ENCODE data around the gene STRADA.
A peak's percentile ranks its signal among the peaks of the same experiment; 100 is the strongest.

STRADA gene

DNA sequence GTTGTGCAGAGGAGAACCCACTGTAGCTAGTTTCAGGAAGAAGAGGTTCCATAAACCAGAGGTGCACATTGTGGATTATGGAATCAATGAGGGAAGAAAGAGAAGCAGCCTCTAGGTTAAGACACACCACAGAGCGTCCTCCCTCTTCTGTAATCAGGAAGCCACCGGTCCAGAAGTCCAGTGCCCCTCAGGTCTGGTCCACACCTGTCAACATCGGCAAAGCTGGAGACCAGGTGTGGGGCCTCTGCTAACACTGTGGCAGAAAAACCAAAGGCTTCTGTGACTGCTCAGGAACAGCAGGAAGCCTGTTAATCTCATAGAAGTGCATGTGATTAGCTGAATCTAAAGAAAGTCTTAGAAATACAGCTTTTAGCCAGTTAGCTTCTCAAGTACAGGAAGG lies 65.0 kb downstream of the STRADA start:
- H3K4me3 ChIP-seq (replicated peaks in 1 of 2; ENCODE audit: low read depth in 2 of 2, low read length in 2 of 2): no peak overlapping the region
- no peak for DNase-seq (ENCODE audit: low read depth in 2 of 2)
- no peak for TF ChIP-seq CTCF (IDR thresholded peaks at IDR 0.05; ENCODE audit: low read depth, low read length)

DNA sequence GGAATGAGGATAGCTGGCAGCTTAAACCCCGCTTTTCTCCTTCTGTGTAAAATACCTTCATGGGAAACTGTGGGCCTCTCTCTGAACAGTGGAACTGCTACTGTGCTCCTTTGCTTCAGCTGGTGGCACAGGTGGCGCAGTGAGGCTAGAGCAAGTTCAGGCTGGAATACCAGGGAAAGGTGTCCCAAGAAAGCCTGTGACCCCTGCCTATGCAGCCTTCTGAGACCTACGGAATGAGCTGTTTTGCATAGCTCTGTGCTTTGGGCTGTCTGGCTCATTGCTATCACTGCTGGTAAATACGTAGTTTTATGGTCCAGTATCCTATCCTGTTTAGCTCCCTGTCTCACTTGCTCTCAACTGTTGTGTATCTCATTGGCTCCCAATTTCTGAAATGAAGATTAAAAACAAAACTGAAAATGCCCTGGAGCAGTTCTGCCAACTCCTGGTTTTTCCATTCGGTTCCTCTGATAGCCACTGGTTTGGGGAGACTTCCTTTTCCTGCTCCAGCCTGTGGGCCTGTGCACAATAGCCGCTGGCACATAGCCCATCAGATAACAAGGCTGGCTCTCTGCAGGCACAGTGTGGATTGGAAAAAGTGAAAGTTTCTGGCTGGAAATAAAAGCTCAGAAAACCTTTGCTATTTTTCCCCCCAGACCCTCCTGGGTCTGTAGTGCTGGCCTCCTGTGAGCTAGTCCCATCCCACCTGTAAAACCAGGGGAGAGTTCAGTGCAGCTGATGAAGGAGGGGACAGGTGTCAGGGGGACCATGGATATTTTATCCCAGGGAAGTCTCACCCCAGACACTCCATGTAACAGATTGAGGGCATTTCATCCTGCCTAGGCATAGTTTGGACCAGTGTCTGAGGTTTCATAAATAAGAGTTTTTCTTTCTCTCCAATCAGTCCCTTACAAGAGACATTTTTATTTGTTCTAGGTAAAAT lies 65.7 kb downstream of the STRADA start:
- TF ChIP-seq CTCF (IDR thresholded peaks at IDR 0.05; ENCODE audit: low read depth, low read length): no peak
- H3K4me3 ChIP-seq (replicated peaks in 1 of 2; ENCODE audit: low read depth in 2 of 2, low read length in 2 of 2): peak overlapping the region in 1 of 2 donors; percentile 3
- DNase-seq (ENCODE audit: low read depth in 2 of 2): peak; percentile 85 to 95

- peak; percentile 42 to 44 for DNase-seq (ENCODE audit: low read depth in 2 of 2)
- peak overlapping the region in 1 of 2 donors; percentile 3 for H3K4me3 ChIP-seq (replicated peaks in 1 of 2; ENCODE audit: low read depth in 2 of 2, low read length in 2 of 2)
- TF ChIP-seq CTCF (IDR thresholded peaks at IDR 0.05; ENCODE audit: low read depth, low read length): no peak
Measured at GRCh38 chr17:63675231-63675606, 66.4 kb downstream of the STRADA start.

DNA sequence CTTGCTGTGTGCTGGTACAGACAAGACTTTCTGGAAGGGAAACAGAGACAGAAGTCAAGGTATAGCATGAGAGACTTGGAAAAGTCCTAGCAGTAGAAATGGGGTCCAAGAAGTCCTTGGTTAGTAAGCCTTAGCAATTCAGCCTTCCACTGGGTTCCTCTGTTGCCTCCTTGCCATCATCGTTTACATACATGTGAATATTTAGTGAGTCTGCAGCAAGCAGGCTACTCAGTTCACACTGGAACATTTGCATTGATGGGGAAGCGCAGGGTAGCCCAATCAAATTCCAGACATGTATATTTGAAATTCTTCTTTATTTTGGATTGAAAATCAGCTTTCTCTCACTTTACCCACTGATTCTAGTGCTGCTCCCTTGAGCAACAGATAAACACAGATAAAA lies 68.7 kb downstream of the STRADA start:
- no peak for TF ChIP-seq CTCF (IDR thresholded peaks at IDR 0.05; ENCODE audit: low read depth, low read length)
- H3K4me3 ChIP-seq (replicated peaks in 1 of 2; ENCODE audit: low read depth in 2 of 2, low read length in 2 of 2): no peak overlapping the region
- no peak for DNase-seq (ENCODE audit: low read depth in 2 of 2)

DNA sequence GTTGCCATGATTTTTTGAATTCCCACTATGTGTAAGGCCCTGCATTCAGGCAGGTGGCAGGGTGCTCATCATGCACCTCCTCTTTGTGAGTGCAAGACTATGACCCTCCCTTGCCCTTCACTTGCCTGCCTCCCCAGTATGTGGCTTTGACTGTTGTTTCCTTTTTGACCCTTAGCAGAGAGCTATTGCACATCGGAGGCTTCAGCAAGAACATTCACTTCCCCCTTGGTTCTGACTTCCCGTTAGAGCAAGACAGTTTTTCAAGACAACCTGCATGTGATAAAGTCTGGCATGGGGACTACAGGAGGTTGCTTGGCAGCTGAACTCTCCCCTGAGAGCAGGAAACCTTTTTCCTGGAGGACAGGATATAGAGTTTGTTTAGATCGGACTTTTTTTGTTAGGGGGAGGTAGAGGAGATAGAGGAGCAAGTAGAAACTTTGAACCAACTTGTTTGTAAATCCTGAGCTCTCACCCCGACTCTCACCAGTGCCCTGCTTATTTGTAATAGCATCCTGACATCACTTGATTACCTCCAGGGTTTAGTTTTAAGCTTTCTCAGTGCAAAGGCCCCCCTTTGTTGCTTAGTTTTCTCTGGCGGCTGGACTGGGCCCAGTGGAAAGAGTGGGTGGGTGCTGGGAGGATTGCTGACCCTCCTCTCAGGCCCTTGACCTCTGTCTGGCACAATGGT lies 75.9 kb downstream of the STRADA start:
- no peak for TF ChIP-seq CTCF (IDR thresholded peaks at IDR 0.05; ENCODE audit: low read depth, low read length)
- H3K4me3 ChIP-seq (replicated peaks in 1 of 2; ENCODE audit: low read depth in 2 of 2, low read length in 2 of 2): no peak overlapping the region
- DNase-seq (ENCODE audit: low read depth in 2 of 2): peak in 1 of 2 donors; percentile 32

DNA sequence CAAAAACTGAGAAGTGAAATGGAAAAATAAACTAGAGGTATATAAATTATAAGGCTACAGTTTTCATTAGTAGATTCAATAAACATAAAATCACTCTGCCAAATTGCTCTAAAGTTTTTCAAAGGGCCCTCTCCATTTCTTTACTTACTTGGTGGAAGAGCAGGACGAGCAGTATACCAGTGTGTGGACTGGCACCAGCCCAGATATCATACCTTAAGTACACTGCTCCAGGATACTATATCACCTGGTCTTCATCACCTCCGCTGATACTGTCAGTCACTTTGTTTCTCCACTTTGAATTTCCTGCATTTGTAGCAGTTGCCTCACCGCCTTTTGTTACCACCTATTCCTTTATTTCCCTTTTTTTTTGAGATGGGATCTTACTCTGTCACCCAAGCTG lies 81.7 kb downstream of the STRADA start:
- no peak for TF ChIP-seq CTCF (IDR thresholded peaks at IDR 0.05; ENCODE audit: low read depth, low read length)
- DNase-seq (ENCODE audit: low read depth in 2 of 2): no peak

More for the DNA sequence above, 81.7 kb downstream of the STRADA start:
- H3K4me3 ChIP-seq (replicated peaks in 1 of 2; ENCODE audit: low read depth in 2 of 2, low read length in 2 of 2): no peak overlapping the region

Measured in cardiac fibroblast (primary cell).